Hepatocyte (in vitro differentiated cells): ENCODE measurements around the gene TCF4. TPM values are rescaled to one million over a fixed set of nuclear protein-coding genes. Genes with fewer than 3 reads are reported as not detected.

Experiments used
- DNase-seq: peaks from one replicate; pipeline ENCODE4 v3.0.0-alpha.2; 2016; ENCODE audit warnings: low spot score
- H2AFZ ChIP-seq: fragments of 200-600 bp; sonication (generic); 2 replicates; pipeline ENCODE4 v1.6.0; 2016; ENCODE audit warnings: antibody characterized with exemption, mild to moderate bottlenecking
- H3K27ac ChIP-seq: fragments of 200-600 bp; sonication (generic); 2 replicates; pipeline ENCODE4 v1.5.1; 2016; ENCODE audit warnings: mild to moderate bottlenecking
- H3K27me3 ChIP-seq: fragments of 200-600 bp; sonication (generic); 2 replicates; pipeline ENCODE4 v1.6.1; 2016
- H3K36me3 ChIP-seq: fragments of 200-600 bp; sonication (generic); replicated peaks from 2 replicates; pipeline ENCODE4 v1.5.1; 2016; ENCODE audit warnings: low read depth; ENCODE audit not compliant: insufficient read depth
- H3K4me1 ChIP-seq: fragments of 200-600 bp; sonication (generic); 2 replicates; pipeline ENCODE4 v1.5.1; 2016; ENCODE audit warnings: mild to moderate bottlenecking, moderate library complexity; ENCODE audit not compliant: insufficient read depth
- H3K4me2 ChIP-seq: fragments of 200-600 bp; sonication (generic); 2 replicates; pipeline ENCODE4 v1.6.0; 2016
- H3K4me3 ChIP-seq: fragments of 200-600 bp; sonication (generic); 2 replicates; pipeline ENCODE4 v1.5.1; 2016; ENCODE audit warnings: mild to moderate bottlenecking
- H3K79me2 ChIP-seq: fragments of 200-600 bp; sonication (generic); 2 replicates; pipeline ENCODE4 v1.6.0; 2017; ENCODE audit warnings: mild to moderate bottlenecking
- H3K9me2 ChIP-seq: fragments of 200-600 bp; sonication (generic); replicated peaks from 2 replicates; pipeline ENCODE4 v1.6.0; 2017; ENCODE audit warnings: mild to moderate bottlenecking; ENCODE audit not compliant: insufficient read depth
- H3K9me3 ChIP-seq: fragments of 200-600 bp; sonication (generic); 2 replicates; pipeline ENCODE4 v1.5.1; 2016; ENCODE audit warnings: low read depth, mild to moderate bottlenecking
- H4K20me1 ChIP-seq: fragments of 200-600 bp; sonication (generic); 2 replicates; pipeline ENCODE4 v1.6.0; 2016; ENCODE audit warnings: mild to moderate bottlenecking; ENCODE audit not compliant: insufficient read depth, poor library complexity, severe bottlenecking
- EZH2 ChIP-seq: fragments of 200-600 bp; sonication (generic); IDR thresholded peaks from 2 replicates; pipeline ENCODE4 v1.6.1; 2016; ENCODE audit warnings: antibody characterized with exemption, mild to moderate bottlenecking, borderline replicate concordance
- EZH2phosphoT487 ChIP-seq: fragments of 200-600 bp; sonication (generic); IDR thresholded peaks from one replicate; pipeline ENCODE4 v1.6.1; 2018; ENCODE audit warnings: antibody characterized with exemption, mild to moderate bottlenecking, low read depth, moderate library complexity; ENCODE audit not compliant: unreplicated experiment, severe bottlenecking
- WGBS: methylation state at CpG from one replicate; pipeline ENCODE4 v1.1.6; 2016; ENCODE audit warnings: low lambda C conversion rate; ENCODE audit errors: missing lambda C conversion rate; 5-methylcytosine and 5-hydroxymethylcytosine counted together
- polyA plus RNA-seq: library from polyadenylated mRNA; unstranded; fragments of >200 nt; fragmentation: Nextera tagmentation; extraction: Ambion mirVana; gene quantifications from 2 replicates; pipeline ENCODE4 v1.2.1, GENCODE V29; 2016
- total RNA-seq: library from RNA; depleted of rRNA; stranded (reverse); fragments of >200 nt; gene quantifications from 2 replicates; pipeline ENCODE4 v1.2.3, GENCODE V29; 2014
- TF ChIP-seq, protein P1 (sequence below): fragments of 200-600 bp; sonication (generic); IDR thresholded peaks from 2 replicates; pipeline ENCODE4 v1.5.1; 2016; ENCODE audit warnings: antibody characterized with exemption, mild to moderate bottlenecking; ENCODE audit not compliant: poor library complexity

TCF4 gene
- total and polyA plus RNA-seq, 2 experiments from 2014 or later: 40.5 to 65.2 TPM

DNA sequence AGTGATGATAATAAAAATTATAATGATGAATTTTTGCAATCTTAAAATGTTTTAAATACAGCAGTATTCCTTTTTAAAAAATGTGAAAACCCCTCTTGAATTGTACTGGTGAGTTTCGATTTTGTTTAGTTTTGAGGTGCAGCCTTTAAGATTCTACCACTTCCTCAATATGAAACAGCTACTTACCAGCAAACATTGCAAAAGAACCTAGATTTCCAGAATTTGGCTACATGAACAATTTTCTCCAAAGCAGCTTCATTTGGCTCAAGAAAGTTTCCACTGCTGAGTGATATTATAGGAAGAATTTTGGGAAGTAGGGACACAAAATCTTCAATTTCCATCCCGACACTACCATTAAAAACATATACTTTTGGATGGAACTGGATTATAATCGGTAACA lies 12.0 kb downstream of the TCF4 start:
- 97% methylated on average over 3 of the region's 3 CpGs for WGBS
- no peaks in the 10 kb centered on the region for H3K27me3 ChIP-seq
- no peak overlapping the region for H3K4me2 ChIP-seq
- TF ChIP-seq, protein P1, sequence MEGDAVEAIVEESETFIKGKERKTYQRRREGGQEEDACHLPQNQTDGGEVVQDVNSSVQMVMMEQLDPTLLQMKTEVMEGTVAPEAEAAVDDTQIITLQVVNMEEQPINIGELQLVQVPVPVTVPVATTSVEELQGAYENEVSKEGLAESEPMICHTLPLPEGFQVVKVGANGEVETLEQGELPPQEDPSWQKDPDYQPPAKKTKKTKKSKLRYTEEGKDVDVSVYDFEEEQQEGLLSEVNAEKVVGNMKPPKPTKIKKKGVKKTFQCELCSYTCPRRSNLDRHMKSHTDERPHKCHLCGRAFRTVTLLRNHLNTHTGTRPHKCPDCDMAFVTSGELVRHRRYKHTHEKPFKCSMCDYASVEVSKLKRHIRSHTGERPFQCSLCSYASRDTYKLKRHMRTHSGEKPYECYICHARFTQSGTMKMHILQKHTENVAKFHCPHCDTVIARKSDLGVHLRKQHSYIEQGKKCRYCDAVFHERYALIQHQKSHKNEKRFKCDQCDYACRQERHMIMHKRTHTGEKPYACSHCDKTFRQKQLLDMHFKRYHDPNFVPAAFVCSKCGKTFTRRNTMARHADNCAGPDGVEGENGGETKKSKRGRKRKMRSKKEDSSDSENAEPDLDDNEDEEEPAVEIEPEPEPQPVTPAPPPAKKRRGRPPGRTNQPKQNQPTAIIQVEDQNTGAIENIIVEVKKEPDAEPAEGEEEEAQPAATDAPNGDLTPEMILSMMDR: no peak
- TF ChIP-seq EZH2phosphoT487 (no peak), EZH2 (no peak)
- no peak overlapping the region for H3K27ac ChIP-seq
- no peaks in the 10 kb centered on the region for H3K36me3 ChIP-seq
- H3K9me3 ChIP-seq: no peaks in the 10 kb centered on the region
- no peaks in the 10 kb centered on the region for H4K20me1 ChIP-seq
- no peaks in the 10 kb centered on the region for H3K9me2 ChIP-seq
- no peak overlapping the region for H3K4me3 ChIP-seq
- H3K79me2 ChIP-seq: peaks cover 60% of the 10 kb centered on the region
- peaks cover 11% of the 10 kb centered on the region for H3K4me1 ChIP-seq
- no peak overlapping the region for H2AFZ ChIP-seq
- no peak for DNase-seq

DNA sequence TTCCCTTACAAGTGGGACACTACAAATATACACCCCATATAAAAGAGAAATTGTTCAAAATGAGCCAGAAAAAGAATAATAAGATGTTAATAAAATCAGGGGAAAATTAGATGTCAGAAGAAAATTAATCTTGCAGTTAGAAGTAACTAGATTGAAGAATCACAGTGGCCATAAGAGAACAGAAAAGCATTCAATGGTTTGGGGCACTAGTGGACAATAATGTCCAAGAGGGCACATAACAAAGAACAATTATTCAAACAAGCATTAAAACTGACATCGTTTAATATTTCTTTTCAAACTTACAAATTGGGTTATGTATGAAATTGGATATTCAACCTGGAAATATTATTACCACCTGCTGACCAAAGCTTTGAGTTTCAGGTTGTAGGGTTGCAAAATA lies 12.9 kb downstream of the TCF4 start:
- Histone ChIP-seq H3K27ac (no peak overlapping the region), H4K20me1 (no peaks in the 10 kb centered on the region), H3K79me2 (peaks cover 63% of the 10 kb centered on the region), H3K4me3 (no peak overlapping the region), H3K36me3 (no peaks in the 10 kb centered on the region), H3K27me3 (no peaks in the 10 kb centered on the region), H3K9me3 (no peaks in the 10 kb centered on the region), H3K4me1 (peaks cover 5% of the 10 kb centered on the region), H3K9me2 (no peaks in the 10 kb centered on the region), H3K4me2 (no peak overlapping the region), H2AFZ (no peak overlapping the region)
- TF ChIP-seq, protein P1: no peak
- TF ChIP-seq EZH2phosphoT487: no peak
- 91% methylated on average over 1 of the region's 1 CpG for WGBS
- DNase-seq: no peak

DNA sequence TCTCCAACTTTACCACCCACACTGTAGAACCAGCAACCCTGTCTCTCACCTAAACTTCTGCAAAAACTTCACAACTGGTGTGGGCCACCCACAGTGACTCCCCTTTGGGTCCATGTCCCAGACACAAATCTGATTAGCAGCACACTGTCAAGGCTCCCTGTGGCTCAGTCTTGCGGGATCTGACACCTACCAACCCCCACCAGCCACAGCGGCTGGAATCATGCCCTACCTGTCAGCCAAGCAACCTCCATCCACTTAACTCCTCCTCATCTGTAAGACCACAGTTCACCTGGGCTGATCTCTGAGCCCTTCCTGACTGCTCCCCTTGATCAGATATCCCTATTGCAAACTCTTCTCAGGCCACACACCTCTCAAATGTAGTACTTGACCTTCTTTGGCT lies 14.6 kb downstream of the TCF4 start:
- no peak overlapping the region for H3K27ac ChIP-seq
- peaks cover 66% of the 10 kb centered on the region for H3K79me2 ChIP-seq
- H3K4me1 ChIP-seq: no peaks in the 10 kb centered on the region
- WGBS: 74% methylated on average over 2 of the region's 2 CpGs
- H3K4me3 ChIP-seq: no peak overlapping the region
- no peaks in the 10 kb centered on the region for H3K9me2 ChIP-seq
- no peaks in the 10 kb centered on the region for H3K27me3 ChIP-seq
- TF ChIP-seq EZH2phosphoT487 (no peak), EZH2 (no peak)
- TF ChIP-seq, protein P1: no peak
- H3K4me2 ChIP-seq: no peak overlapping the region
- H4K20me1 ChIP-seq: no peaks in the 10 kb centered on the region
- H3K36me3 ChIP-seq: no peaks in the 10 kb centered on the region
- no peaks in the 10 kb centered on the region for H3K9me3 ChIP-seq
- no peak for DNase-seq
- no peak overlapping the region for H2AFZ ChIP-seq

DNA sequence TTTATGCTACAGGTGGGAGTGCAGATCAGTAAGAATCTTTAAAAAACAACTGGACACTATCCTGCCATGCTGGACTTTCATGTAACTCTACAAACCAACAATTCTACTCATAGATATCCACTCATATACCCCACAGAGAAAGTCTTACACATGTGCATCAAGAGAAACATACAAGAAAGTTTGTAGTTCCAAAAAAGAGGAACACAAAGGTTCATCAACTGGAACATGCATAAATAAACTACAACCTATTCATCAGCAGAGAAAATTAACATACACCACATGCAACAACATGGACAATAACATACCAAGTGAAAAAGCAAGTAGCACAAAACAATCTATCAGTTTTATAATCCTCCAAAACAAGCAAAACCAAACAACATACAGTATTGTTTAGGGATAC lies 17.0 kb downstream of the TCF4 start:
- no peaks in the 10 kb centered on the region for H3K9me2 ChIP-seq
- no peak for DNase-seq
- H3K79me2 ChIP-seq: peaks cover 69% of the 10 kb centered on the region
- no peak overlapping the region for H3K4me2 ChIP-seq
- no peak overlapping the region for H3K27ac ChIP-seq
- no peak for TF ChIP-seq EZH2
- TF ChIP-seq, protein P1: no peak
- no peak for TF ChIP-seq EZH2phosphoT487
- H3K4me1 ChIP-seq: no peaks in the 10 kb centered on the region
- H3K9me3 ChIP-seq: no peaks in the 10 kb centered on the region
- no peak overlapping the region for H2AFZ ChIP-seq
- no peaks in the 10 kb centered on the region for H3K36me3 ChIP-seq
- no peaks in the 10 kb centered on the region for H4K20me1 ChIP-seq
- no peak overlapping the region for H3K4me3 ChIP-seq
- no peaks in the 10 kb centered on the region for H3K27me3 ChIP-seq
